Suppressor macrophage treated with lipopolysaccharide for 4 hours (primary cell): ENCODE results near the gene ARTN.

Experiments
- DNase-seq: peaks from one replicate; pipeline ENCODE4 v3.0.0-alpha.2; 2020

ARTN gene

DNA sequence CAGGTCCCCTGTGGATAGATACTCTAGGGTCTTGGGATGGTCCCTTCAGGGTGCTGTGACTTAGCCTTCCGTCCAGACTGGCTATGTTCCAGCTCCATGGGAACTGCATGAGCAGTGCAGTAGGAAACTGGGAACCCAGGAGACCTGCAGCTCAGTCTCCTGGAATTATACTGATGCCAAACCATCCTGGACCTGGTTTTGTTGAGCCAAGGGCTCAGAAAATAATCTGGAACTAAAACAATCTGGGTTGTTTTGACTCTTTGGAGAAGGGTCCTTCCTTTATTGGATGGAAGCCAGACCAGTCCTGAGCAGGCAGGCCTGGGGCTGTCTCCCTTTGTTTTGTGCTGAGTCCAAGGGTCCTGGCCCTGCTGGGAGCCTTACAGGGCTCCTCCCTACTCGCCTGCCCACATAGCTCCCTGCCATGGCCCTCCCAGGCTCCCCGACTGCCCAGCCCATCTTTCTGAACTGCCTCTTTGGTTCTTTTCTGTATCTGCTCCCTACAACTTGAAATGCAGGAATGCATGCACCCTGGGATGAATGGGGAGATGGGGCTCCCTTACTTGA lies 14.4 kb downstream of the ARTN start:
- no peak for DNase-seq

DNA sequence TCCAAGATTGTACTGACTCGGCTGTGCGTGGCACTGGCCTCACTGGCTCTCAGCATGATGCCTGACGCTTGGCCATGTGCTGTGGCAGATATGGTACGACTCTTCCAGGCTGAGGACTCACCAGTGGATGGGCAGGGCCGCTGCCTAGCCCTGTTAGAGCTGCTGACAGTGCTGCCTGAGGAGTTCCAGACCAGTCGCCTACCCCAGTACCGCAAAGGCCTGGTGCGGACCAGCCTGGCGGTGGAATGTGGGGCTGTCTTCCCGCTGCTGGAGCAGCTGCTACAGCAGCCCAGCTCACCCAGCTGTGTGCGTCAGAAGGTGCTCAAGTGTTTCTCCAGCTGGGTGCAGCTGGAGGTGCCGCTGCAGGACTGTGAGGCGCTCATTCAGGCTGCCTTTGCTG lies 16.1 kb downstream of the ARTN start:
- no peak for DNase-seq

DNA sequence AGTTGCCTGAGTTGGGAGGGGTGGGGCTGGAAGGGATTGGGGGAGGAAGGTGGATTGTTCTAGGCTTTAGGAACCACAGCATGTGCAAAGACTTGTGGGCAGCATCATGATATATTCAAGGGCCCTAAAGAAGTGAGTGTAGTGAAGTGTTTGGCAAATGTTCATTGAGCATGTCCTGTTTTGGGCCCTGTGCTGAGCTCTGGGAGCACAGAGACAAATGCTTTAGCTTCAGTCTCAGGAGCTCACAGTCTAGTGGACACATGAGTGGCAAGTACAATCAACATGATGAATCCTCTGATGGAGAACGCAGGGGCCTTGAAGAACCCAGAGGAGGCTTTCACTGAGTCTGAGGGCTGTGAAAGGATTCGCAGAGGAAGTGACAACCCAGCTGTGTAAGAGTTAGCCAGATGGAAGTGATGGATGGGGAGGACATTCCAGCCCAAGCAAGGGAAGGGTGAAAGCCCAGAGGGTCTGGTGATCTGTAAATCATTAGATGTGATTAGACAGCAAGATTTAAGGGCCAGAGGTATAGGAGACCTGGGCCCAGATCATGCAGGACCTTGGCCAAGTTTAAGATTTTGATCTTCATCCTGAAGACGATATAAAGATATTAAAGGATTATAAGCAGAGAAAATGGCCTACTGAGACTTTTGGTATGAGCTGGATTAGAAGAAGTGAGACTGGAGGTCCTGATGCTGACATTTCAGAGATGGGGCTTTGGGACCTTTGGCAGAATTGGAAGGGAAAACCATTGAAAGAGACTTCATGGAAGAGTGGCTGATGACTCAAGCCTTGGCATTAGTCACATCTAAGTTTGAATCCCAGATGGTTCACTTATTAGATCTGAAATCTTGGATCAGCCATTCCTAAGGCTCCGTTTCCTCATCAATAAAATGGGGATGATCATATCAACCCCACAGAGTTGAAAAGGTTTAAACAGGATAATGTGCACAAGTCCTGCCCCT lies 17.7 kb downstream of the ARTN start:
- no peak for DNase-seq

DNA sequence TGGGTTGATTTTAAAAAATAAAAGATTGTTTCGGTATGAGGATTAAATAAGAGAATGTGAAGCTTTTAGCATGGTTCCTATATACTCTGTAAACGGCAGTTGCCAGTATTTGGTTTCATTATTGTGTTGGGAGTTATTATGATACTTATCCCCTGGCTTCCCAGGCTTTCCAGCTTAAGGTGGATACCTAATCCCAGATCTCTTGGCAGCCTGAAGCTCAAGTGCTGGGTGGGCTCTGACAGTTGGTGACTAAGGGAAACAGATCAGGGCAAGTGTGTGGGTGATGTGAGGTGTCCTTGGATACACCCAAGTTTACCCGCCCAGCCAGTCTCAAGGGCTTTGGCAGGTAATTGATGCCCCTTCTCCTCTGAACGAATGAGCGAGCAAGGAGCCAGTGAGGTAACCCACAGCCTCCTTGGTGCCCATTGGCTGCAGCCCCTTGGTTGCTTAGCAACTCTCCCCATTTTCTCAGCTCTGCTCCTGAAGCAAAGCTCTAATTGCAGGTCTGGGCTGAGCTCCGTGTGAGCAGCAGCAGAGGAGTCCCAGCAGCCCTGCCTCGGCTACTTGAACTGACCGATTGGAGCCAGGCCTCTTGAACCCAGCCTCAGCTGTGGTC lies 19.2 kb downstream of the ARTN start:
- DNase-seq, result no peak

DNA sequence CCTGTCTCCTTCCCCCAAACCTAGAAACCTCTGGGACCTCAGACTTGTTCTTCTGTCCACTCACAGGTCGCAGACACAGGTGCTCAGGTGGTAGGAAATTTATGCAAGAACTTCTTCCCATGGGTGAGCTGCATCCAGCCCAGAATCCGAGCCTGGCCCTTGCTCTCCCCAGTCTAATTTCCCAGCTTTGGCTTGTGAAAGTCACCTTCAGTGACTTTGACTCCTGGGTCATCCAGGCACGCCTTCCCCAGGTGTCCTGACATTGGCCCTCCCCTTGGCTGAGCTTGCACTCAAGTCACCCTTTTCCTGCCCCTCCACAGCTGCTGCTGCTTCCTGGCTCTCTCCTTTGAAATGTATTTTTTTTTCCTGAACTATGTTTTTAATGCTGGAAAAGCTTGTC lies 19.8 kb downstream of the ARTN start:
- DNase-seq, result no peak

DNA sequence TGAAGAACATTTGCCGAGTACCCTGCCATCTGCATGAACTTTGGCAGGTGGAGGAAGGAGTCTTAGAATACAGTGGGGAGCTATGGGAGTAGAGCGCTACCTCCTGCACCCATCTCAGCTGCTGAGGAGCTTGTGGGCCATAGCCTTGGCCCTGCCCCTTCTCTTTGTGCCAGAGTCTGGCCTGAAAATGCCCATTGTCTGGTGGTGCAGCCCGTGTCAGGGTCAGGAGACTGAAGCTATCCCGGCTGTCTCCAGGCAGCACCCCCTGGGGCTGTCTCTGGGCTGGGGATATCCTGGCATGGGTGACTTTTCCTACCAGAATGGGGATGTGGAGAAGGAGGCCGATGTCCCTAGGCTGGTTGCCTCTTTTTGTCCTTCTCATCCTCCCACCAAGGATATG lies 20.4 kb downstream of the ARTN start:
- DNase-seq, result no peak

DNA sequence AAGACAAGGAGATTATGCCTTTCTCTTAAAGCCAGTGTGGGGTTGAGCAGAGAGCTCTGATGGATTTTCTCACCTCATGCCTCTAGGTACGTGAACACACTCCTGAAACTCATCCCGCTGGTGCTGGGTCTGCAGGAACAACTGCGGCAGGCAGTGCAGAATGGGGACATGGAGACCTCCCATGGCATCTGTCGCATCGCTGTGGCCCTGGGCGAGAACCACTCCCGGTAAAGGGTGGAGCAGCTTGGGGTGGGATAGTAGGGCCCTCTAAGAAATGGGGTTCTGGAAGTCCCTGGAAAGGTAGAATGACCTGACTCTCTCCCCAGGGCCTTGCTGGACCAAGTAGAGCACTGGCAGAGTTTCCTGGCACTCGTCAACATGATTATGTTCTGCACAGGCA lies 22.6 kb downstream of the ARTN start:
- DNase-seq, result no peak

DNA sequence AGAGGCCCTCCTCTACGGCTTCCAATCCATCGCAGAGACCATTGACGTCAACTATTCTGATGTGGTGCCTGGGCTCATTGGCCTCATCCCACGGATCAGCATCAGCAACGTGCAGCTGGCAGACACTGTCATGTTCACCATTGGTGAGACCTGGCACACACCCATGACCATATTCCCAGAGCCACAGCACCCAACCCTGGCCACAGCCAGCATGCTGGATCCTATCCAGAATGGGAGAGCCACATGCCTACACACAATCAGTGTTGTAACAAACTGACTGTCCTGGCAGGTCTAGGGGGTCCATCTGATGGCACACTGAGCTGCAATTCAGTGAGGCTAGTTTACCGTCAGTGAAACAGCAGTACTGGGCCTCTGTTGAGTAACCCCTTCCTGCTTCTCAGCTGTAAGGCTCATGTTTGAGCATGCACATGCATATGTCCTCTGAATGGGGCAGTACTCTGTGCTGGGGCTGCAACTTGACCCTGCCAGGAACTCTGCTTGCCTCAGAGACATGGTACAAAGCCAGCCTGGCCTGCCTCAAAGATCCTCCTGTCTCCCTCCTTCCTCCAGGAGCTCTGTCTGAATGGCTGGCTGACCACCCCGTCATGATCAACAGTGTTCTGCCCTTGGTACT lies 23.9 kb downstream of the ARTN start:
- no peak for DNase-seq

DNA sequence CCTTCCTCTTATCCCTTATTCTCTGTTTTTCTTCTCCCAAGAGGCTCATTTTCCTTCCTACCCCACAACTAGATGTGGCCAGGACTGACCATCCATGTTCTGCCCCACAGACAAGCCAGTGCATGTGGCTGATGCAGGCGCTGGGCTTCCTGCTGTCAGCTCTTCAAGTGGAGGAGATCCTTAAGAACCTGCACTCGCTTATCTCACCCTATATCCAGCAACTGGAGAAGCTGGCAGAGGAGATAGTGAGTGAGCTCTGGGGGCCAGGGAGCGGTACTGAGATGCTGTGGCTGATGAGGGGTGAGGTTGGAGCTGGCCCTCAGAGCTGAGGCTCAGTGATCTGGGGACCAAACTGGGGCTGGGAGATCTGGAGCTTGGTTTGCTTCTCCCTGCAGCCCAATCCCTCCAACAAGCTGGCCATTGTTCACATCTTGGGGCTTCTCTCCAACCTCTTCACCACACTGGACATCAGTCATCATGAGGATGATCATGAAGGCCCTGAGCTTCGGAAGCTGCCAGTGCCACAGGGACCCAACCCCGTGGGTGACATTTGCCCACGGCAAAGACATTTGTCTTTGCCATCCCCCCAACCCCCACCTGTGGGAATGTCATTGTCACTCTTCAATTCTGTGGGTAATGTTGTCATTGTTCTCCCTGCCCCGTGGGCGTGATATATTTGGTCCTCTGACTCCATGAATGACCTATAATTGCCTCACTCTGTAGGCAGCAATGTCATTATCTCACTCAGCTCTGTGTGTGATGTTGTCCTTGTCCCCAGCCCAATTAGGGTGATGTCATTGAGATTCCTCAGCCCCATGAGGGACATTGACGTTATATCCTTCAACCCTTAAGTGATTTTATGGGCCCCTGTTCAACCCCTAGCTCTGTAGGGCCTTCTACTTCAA lies 25.0 kb downstream of the ARTN start:
- no peak for DNase-seq

DNA sequence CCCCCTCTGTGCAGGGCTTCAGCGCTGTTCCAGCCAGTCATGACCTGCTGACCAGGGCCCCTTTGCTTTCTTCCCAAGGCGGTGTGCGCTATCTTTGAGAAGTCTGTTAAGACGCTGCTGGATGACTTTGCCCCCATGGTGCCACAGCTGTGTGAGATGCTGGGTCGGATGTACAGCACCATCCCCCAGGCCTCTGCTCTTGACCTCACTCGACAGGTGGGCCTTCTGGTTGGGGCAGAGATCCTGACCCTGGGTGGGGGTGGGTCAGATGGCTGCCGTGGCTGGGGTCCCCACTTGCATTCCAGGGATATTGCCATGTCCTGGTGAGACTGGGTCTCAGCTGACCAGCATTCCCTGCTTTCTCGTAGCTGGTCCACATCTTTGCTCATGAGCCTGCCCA lies 27.2 kb downstream of the ARTN start:
- no peak for DNase-seq

DNA sequence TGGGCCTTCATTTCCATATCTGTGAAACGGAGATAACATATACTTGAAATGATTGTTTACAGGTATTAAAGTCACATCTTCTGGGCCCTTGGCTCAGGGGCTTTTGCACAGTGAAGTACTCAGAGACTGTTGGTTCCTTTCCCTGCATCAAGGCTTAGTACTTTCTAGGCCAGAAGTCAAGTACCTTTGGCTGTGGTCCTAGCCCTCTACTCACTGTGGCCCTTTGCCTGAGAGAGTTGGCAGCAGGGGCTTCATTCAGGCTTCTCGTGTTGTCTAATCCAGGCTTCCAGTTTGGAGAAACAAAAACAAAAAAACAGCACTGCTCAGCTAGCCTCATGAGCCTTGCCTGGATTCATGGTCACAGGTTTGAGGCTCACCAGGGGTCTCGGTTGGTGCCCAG lies 28.1 kb downstream of the ARTN start:
- no peak for DNase-seq

DNA sequence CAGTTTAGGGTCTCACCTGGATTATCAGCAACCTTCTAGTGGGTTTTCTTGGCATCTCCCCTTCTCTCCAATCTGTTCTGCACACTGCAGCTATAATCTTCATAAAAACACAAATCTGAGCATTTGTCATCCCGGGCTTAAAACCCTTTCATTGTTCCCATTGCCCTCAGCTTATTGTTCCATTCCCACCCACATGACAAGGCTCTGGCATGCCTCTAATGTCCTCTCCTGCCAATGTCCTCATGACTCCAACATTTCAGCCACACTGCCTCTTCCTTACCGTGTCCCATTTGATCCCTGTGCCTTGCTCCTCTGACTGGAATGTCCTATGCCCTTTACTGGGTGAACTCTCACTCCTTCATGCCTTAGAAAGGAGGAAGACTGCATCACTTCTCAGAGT lies 28.7 kb downstream of the ARTN start:
- DNase-seq, result no peak

DNA sequence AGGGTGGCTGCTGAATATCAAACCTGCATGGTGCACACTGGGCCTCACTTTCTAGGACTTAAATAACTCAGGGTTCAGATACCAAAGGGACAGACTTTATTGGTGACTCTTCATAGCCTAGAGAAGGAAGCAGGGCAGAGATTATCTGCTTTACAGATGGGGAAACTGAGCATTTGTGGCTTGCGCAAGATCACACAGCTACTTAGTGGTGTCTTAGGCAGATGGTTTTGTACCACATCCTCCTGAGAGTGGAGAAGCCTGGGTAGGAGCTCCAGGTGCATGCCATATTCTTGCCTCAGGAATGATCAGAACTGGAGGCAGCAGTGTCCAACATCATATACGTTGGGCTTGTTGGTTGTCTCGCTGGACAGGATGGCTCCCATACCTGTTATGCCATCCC lies 29.4 kb downstream of the ARTN start:
- no peak for DNase-seq

DNA sequence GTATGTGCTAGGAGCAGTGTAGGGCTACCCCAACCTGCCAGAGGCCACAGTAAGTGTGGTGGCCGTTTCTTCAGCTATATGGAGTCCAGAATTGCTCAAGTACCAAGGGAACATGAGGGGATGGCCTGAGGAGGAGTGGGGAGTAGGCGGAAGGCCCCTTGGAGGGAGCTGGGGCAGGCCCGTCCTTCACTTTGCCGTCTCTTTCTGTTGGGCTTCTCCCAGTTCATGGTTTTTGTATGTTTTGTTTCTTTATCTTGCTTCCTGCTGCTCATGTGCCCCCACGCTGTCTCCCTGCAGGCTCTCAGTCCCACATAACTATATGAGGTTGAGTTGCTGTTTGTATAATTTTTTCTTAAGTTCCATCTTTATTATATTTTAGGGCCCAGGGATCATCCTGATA lies 30.3 kb downstream of the ARTN start:
- no peak for DNase-seq

DNA sequence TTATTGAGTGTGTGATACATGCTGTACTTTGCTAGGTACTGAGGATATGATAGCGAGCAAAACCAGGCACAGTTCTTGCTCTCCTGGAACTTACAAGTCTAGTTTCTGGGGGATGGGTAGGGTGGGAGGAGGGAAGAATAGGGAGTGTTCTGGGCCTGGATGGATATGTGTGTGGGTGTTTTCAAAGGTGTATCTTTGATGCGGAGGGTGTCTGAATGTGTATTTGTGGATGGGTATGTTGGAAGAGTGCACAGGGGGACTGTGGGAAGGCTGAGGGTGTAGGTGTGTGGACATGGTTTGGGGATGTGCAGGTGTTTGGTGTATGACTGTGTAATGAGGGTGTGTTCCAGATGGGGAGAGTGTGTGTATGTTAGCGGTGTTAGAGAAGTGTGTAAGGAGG lies 31.7 kb downstream of the ARTN start:
- no peak for DNase-seq

DNA sequence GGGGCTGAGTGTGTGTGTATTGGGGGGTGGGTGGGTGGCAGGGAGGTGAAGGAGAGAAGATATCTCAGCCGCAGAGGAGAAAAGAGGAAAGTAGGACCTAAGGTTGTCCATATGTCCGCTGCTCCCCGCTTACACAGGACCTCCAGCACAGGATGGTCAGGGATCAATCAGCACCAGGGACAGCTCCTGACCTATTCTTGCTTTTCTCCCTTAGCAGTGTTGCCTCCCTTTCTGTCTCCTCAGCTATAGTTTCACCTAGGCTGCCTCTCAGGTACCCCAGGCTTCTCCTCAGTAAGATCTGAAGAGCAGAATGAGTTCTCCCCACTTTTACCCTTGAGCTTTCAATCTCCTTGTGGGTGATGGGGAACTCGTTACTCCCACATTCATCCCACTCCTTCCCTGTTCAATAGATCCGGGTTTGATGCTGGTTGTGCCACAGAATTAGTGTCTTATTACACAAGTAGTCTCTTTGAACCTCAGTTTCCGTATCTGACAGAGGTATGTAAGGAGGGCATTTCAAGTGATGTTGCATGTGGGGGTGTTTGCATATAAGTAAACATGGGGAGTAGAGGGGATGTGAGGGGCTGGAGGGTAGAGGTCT lies 34.8 kb downstream of the ARTN start:
- no peak for DNase-seq

DNA sequence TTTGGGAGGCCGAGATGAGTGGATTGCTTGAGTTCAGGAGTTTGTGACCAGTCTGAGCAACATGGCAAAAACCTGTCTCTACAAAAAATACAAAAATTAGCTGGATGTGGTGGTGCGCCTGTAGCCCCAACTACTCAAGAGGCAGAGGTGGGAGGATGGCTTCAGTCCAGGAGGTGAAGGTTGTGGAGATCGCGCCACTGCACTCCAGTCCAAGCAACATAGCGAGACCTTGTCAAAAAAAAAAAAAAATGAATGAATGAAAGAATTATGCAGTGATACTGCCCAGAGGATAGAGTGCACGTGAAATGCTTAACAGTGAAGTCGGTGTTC lies 35.8 kb downstream of the ARTN start:
- no peak for DNase-seq

DNA sequence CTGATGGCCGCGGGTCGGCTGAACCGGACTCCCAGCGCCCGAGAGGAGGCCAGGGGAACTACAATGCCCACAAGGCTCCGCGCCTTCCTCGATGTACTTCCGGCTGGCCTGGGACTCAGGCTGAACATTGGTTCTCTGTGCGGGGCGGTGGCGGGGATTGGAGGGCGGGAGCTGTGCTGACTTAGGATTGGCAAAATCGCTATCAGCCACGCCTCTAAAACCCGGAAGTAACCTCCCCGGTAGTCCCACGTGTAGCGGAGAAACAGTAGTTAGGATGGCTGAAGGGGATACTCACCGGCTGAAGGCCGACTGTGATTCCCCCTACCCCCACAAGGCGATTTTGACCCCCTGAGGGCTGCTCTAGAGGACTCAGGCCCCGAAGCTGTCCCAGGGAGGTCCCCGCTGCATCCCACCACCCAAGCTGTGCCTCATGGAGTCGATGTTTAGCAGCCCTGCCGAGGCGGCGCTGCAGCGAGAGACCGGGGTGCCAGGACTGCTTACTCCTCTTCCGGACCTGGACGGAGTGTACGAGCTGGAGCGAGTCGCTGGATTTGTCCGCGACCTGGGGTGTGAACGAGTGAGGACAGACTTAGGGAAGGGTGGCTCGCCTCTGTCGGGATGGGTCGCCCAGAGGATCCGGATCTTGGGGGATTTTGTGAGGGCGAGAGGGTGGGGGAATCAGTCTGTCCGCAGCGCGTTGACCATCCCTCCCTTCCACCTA lies 36.3 kb downstream of the ARTN start, which contains the start of gene DPH2:
TSS of gene DPH2 (plus strand) at position 265 of the 721 bp plus-strand sequence. CDS start at position 431, 166 bp downstream.
- peak; percentile 98 for DNase-seq

DNA sequence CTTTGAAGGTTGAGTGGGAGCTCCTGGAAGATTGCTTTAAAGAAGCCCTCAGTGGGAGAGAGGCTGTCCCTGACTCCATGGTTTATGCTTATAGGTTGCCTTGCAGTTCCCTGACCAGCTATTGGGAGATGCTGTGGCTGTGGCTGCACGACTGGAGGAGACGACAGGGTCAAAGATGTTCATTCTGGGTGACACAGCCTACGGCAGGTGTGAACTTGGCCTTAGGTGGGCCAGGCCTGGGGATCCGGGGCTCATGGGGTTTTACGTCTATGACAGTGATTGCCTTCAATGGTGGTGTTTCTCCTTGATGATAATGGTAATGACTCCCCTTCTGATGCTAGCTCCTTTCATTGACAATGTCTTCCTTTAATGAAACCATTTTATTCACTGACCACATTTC lies 36.9 kb downstream of the ARTN start:
- no peak for DNase-seq

DNA sequence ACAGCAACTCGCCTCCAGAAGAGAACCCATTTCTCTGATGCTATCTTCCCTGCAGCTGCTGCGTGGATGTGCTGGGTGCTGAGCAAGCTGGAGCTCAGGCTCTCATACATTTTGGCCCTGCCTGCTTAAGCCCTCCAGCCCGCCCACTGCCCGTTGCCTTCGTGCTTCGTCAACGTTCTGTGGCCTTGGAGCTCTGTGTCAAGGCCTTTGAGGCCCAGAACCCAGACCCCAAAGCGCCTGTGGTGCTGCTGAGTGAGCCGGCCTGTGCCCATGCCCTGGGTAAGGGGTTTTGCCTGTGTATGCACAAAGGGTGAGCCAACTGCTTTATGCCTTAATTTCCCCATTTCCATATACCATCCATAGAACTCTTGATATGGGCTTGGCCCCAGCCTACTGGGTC lies 37.3 kb downstream of the ARTN start:
- DNase-seq, result no peak

DNA sequence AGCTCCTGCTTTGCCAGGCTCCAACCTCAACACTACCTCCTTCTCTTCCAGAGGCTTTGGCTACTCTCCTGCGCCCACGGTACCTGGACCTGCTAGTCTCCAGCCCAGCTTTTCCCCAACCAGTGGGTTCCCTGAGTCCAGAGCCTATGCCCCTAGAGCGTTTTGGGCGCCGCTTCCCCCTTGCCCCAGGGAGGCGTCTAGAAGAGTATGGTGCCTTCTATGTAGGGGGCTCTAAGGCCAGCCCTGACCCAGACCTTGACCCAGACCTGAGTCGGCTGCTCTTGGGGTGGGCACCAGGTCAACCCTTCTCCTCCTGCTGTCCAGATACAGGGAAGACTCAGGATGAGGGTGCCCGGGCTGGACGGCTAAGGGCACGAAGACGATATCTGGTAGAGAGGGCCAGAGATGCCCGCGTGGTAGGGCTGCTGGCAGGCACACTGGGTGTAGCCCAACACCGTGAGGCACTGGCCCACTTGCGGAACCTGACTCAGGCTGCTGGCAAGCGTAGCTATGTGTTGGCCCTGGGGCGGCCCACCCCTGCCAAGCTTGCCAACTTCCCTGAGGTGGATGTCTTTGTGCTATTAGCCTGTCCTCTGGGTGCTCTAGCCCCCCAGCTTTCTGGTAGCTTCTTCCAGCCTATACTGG lies 37.9 kb downstream of the ARTN start:
- DNase-seq, result no peak
